Lower leg skin (tissue), 4 donors: ENCODE data around the gene APBA1. TPM values are rescaled to one million over a fixed set of nuclear protein-coding genes. Genes with fewer than 3 reads are reported as not detected.

Experiments used
- DNase-seq, 2 donors: peaks; one replicate each; pipeline ENCODE4 v3.0.0-alpha.2; 2019; ENCODE audit warnings: low spot score in 2 of 2
- H3K4me3 ChIP-seq: fragments of 200-600 bp; sonication (generic); 2 replicates; pipeline ENCODE4 v1.5.1; 2017; ENCODE audit warnings: mild to moderate bottlenecking, low read depth; ENCODE audit not compliant: poor library complexity, severe bottlenecking
- CTCF ChIP-seq, 3 donors: fragments of 450-650 bp; IDR thresholded peaks; one replicate each; pipeline ENCODE4 v1.5.1; 2016; ENCODE audit warnings: antibody characterized with exemption in 3 of 3, mild to moderate bottlenecking in 3 of 3, moderate library complexity in 2 of 3
- POLR2A ChIP-seq, 2 donors: fragments of 450-650 bp; IDR thresholded peaks; one replicate each; pipeline ENCODE4 v1.6.1; 2016 to 2017; ENCODE audit warnings: antibody characterized with exemption in 2 of 2, mild to moderate bottlenecking in 1 of 2, moderate library complexity in 1 of 2
- WGBS, 2 donors: methylation state at CpG; one replicate each; pipeline ENCODE4 v1.1.5; 2018; 5-methylcytosine and 5-hydroxymethylcytosine counted together
- intact Hi-C: fragments of 100-400 bp; cut with DNase I; formaldehyde crosslinking; loops from one replicate; pipeline ENCODE4 v1.15.0; 2023; ENCODE audit warnings: low total_unique reads
- total RNA-seq, 4 donors: library from RNA; depleted of rRNA; stranded (reverse); fragments of >200 nt; gene quantifications; one replicate each; pipeline ENCODE4 v1.1.0, GENCODE V29; 2016

Gene APBA1
- total RNA-seq, 4 donors from 2014 or later = 4.9 to 12.7 (median 8.7) TPM

DNA sequence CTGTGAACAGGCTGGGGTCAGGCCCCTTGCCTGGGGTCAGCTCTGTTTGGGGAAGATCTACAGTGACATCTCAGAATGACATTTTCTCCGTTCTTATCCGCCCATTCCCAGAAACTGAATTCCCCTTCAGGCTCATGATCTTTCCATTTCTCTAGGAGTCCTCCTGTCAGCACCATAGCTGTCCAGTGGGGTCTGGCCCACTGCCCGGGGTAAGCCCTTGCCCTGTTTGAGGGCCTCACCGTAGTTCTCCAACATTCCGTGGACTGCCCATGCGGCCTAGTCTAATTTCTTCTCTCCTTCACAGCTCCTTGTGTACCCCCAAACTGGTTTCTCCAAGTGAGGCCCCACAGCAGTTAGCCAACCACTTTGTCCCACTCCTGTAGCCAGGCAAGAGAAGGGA lies 278.7 kb downstream of the APBA1 start:
- TF ChIP-seq POLR2A (IDR thresholded peaks at IDR 0.05) (no peak), CTCF (IDR thresholded peaks at IDR 0.05) (no peak)
- no peak for DNase-seq
- intact Hi-C loops = no loop called here
- no peak overlapping the region for H3K4me3 ChIP-seq
- WGBS, 2 donors = 93 to 95% methylated on average over 6 of the region's 6 CpGs

GRCh38 chr9:69392826-69393225 lies 279.3 kb downstream of the APBA1 start:
- H3K4me3 ChIP-seq = no peak overlapping the region
- intact Hi-C loops = no loop called here
- DNase-seq = no peak
- WGBS, 2 donors = 87% methylated on average over 5 of the region's 5 CpGs
- TF ChIP-seq POLR2A (IDR thresholded peaks at IDR 0.05) = no peak
- no peak for TF ChIP-seq CTCF (IDR thresholded peaks at IDR 0.05)

GRCh38 chr9:69391946-69392345 lies 280.2 kb downstream of the APBA1 start:
- intact Hi-C loops = no loop called here
- DNase-seq = no peak
- no peak overlapping the region for H3K4me3 ChIP-seq
- WGBS, 2 donors = 47 to 54% methylated on average over 7 of the region's 7 CpGs
- TF ChIP-seq POLR2A (IDR thresholded peaks at IDR 0.05) = no peak
- TF ChIP-seq CTCF (IDR thresholded peaks at IDR 0.05) = no peak

GRCh38 chr9:69391487-69391886 lies 280.7 kb downstream of the APBA1 start:
- TF ChIP-seq POLR2A (IDR thresholded peaks at IDR 0.05) (no peak), CTCF (IDR thresholded peaks at IDR 0.05) (no peak)
- intact Hi-C loops = no loop called here
- DNase-seq = no peak
- H3K4me3 ChIP-seq = no peak overlapping the region
- WGBS, 2 donors = 90 to 96% methylated on average over 11 of the region's 11 CpGs

DNA sequence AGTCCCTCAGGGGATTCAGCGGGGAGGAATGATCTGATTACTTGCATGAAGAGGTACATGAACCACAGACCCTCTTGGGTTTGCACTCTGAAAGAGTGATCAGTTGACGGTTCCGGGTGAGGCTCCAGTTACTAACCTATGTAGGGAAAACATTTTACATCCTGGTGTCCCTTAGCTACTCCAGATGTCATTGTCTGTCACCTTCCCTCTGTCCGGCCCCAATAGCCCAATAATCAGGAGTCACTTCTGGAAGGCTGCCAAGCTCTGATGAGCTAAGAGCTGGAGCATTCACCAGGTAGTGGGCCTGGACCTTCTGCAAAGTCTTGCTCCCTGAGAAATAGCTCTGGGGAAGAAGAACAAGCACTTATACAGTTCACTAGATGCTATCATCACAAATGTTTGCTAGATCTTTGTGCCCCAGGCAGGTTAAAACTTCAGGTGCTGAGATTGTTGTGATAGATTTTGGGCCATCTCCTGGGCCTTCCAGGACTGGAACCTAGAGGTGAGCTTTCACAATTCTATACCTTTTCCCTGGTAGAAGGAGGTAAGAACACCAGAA lies 282.7 kb downstream of the APBA1 start:
- no peak overlapping the region for H3K4me3 ChIP-seq
- TF ChIP-seq POLR2A (IDR thresholded peaks at IDR 0.05) (no peak), CTCF (IDR thresholded peaks at IDR 0.05) (no peak)
- 86 to 90% methylated on average over 4 of the region's 4 CpGs for WGBS, 2 donors
- intact Hi-C loops = no loop called here
- no peak for DNase-seq

GRCh38 chr9:69388596-69388995 lies 283.6 kb downstream of the APBA1 start:
- DNase-seq = no peak
- 67 to 74% methylated on average over 3 of the region's 3 CpGs for WGBS, 2 donors
- H3K4me3 ChIP-seq = no peak overlapping the region
- intact Hi-C loops = no loop called here
- no peak for TF ChIP-seq POLR2A (IDR thresholded peaks at IDR 0.05)
- TF ChIP-seq CTCF (IDR thresholded peaks at IDR 0.05) = no peak
